K562 (cell line): ENCODE measurements around the gene PDIA3. TPM values are rescaled to one million over a fixed set of nuclear protein-coding genes. Genes with fewer than 3 reads are reported as not detected.
A peak's percentile ranks its signal among the peaks of the same experiment; 100 is the strongest.

Experiments
- ATF3 ChIP-seq, 2 experiments: fragments of 450-650 bp in 1 of 2; sonication (generic) in 1 of 2; formaldehyde crosslinking in 1 of 2; IDR thresholded peaks in 1 of 2; conservative IDR thresholded peaks in 1 of 2; 2 replicates each; pipeline versions ENCODE4 v1.6.1 to v1.8.1; 2016 to 2023; ENCODE audit warnings: mild to moderate bottlenecking in 2 of 2, moderate library complexity in 2 of 2, inconsistent platforms in 1 of 2, missing genetic modification reagents in 1 of 2
- BRCA1 ChIP-seq, 2 experiments: fragments of 450-650 bp in 1 of 2; sonication (generic) in 1 of 2; formaldehyde crosslinking in 1 of 2; IDR thresholded peaks; 2 replicates each; pipeline versions ENCODE4 v1.5.0 to v1.6.1; 2017 to 2020; ENCODE audit warnings: mild to moderate bottlenecking in 1 of 2, missing genetic modification reagents in 1 of 2
- EP300 ChIP-seq: IDR thresholded peaks from 2 replicates; pipeline ENCODE4 v1.6.1; 2012; ENCODE audit warnings: low read length, improper control_type of control experiment
- ESRRB ChIP-seq: fragments of 250-450 bp; sonication (Bioruptor Pico); IDR thresholded peaks from 2 replicates; pipeline ENCODE4 v1.5.0; 2020; ENCODE audit warnings: mild to moderate bottlenecking, moderate library complexity, borderline replicate concordance
- FOXK2 ChIP-seq, 2 experiments: fragments of 450-650 bp; IDR thresholded peaks in 1 of 2; conservative IDR thresholded peaks in 1 of 2; 2 replicates each; pipeline ENCODE4 v1.6.1; 2016; ENCODE audit warnings: low read depth in 2 of 2, mild to moderate bottlenecking in 1 of 2
- RAD21 ChIP-seq, 2 experiments: fragments of 250-450 bp in 1 of 2; fragments of 450-650 bp in 1 of 2; sonication (Bioruptor Pico) in 1 of 2; formaldehyde crosslinking in 1 of 2; IDR thresholded peaks in 1 of 2; conservative IDR thresholded peaks in 1 of 2; 2 replicates each; pipeline versions ENCODE4 v1.4.0 to v1.8.0; 2020 to 2022; ENCODE audit warnings: mild to moderate bottlenecking in 2 of 2, moderate library complexity in 1 of 2
- REST ChIP-seq, 2 experiments: fragments of 450-650 bp; formaldehyde crosslinking in 1 of 2; IDR thresholded peaks; 2 replicates each; pipeline versions ENCODE4 v1.4.0 to v1.6.1; 2014 to 2020; ENCODE audit warnings: mild to moderate bottlenecking in 2 of 2, borderline replicate concordance in 1 of 2, low read depth in 1 of 2
- TAL1 ChIP-seq: fragments of 450-650 bp; IDR thresholded peaks from 2 replicates; pipeline ENCODE4 v1.6.1; 2016; ENCODE audit warnings: mild to moderate bottlenecking
- polyA plus RNA-seq, 8 experiments: library from polyadenylated mRNA; depleted of rRNA in 4 of 8; stranded (reverse) in 5 of 8; unstranded in 3 of 8; fragments of >200 nt; fragmentation: Nextera tagmentation in 2 of 8; fragmentation: Illumina TruSeq in 1 of 8; extraction: Ambion mirVana in 2 of 8; extraction: Trizol in 1 of 8; gene quantifications; 2 replicates each; pipeline versions ENCODE4 v1.2.1 to v1.2.3, GENCODE V29; 2011 to 2014; ENCODE audit warnings: inconsistent platforms in 1 of 8, missing spikeins in 1 of 8
- total RNA-seq, 7 experiments: library from RNA; depleted of rRNA in 6 of 7; stranded (reverse); fragments of >200 nt in 6 of 7; fragmentation: Illumina TruSeq in 2 of 7; extraction: Trizol in 2 of 7; gene quantifications; 2 replicates each; pipeline versions ENCODE4 v1.2.1 to v1.2.3, GENCODE V29; 2011 to 2021; ENCODE audit warnings: low replicate concordance in 1 of 7

The PDIA3 gene
- total and polyA plus RNA-seq, 9 of the 15 experiments (the other 6 are each of a cell fraction or from before 2014, with no cell fraction given), result 13.5 to 386 (median 149) TPM

GRCh38 chr15:43769584-43770228 is 23.5 kb downstream of the PDIA3 start (continued):
- TF ChIP-seq REST (IDR thresholded peaks at IDR 0.05; ENCODE audit: borderline replicate concordance), result 0 out of 2 replicates have a peak, but pooled peaks have one; percentile 16
- TF ChIP-seq REST (CRISPR knock-in tag; IDR thresholded peaks at IDR 0.05; ENCODE audit: low read depth), result no peak
- TF ChIP-seq EP300, result no peak
- TF ChIP-seq ATF3 (IDR thresholded peaks at IDR 0.05), result no peak
- no peak for TF ChIP-seq ATF3 (CRISPR knock-in tag; conservative IDR thresholded peaks at IDR 0.05)
- TF ChIP-seq BRCA1 (IDR thresholded peaks at IDR 0.05), result no peak
- no peak for TF ChIP-seq BRCA1 (CRISPR knock-in tag; IDR thresholded peaks at IDR 0.05)
- no peak for TF ChIP-seq ESRRB (CRISPR knock-in tag)
- TF ChIP-seq RAD21 (CRISPR knock-in tag; conservative IDR thresholded peaks at IDR 0.05 in 1 of 2, IDR thresholded peaks at IDR 0.05 in 1 of 2), result peak in 1 of 2 experiments; percentile 53; a peak in 2 of 4 replicates
- TF ChIP-seq FOXK2 (conservative IDR thresholded peaks at IDR 0.05 in 1 of 2, IDR thresholded peaks at IDR 0.05 in 1 of 2; ENCODE audit: low read depth in 2 of 2), result peak; percentile 18 to 60; a peak in 2 of 4 replicates
- no peak for TF ChIP-seq TAL1
